GM12878 (cell line): Measurements from ENCODE around the gene SUPT4H1. TPM values are rescaled to one million over a fixed set of nuclear protein-coding genes. Genes with fewer than 3 reads are reported as not detected.
A peak's percentile ranks its signal among the peaks of the same experiment; 100 is the strongest.

Experiments
- ASH2L ChIP-seq: fragments of 300-600, 200-600 bp; sonication (generic); IDR thresholded peaks from 2 replicates; pipeline ENCODE4 v1.6.1; 2017; ENCODE audit warnings: low read depth, mild to moderate bottlenecking, borderline replicate concordance
- CBFB ChIP-seq: IDR thresholded peaks from 2 replicates; pipeline ENCODE4 v1.6.1; 2016; ENCODE audit warnings: antibody characterized with exemption, low read depth
- CBX3 ChIP-seq: fragments of 200-600 bp; sonication (generic); IDR thresholded peaks from 2 replicates; pipeline ENCODE4 v1.6.1; 2016; ENCODE audit warnings: low read depth, borderline replicate concordance
- CHD1 ChIP-seq: IDR thresholded peaks from 2 replicates; pipeline ENCODE4 v1.6.1; 2012; ENCODE audit warnings: low read depth, low read length, improper control_type of control experiment
- EP300 ChIP-seq, 2 experiments: fragments of 150-350 bp in 1 of 2; IDR thresholded peaks; 2 replicates each; pipeline ENCODE4 v1.6.1; 2011 to 2012; ENCODE audit warnings: low read depth in 2 of 2, low read length in 2 of 2, borderline replicate concordance in 1 of 2, improper control_type of control experiment in 1 of 2, inconsistent platforms in 1 of 2; ENCODE audit not compliant: control insufficient read depth in 1 of 2
- FOS ChIP-seq: IDR thresholded peaks from 3 replicates; pipeline ENCODE4 v1.6.1; 2011; ENCODE audit warnings: borderline replicate concordance; ENCODE audit not compliant: insufficient read length; ENCODE audit errors: extremely low read depth
- MEF2B ChIP-seq: fragments of 450-650 bp; IDR thresholded peaks from 2 replicates; pipeline ENCODE4 v1.6.1; 2018; ENCODE audit warnings: mild to moderate bottlenecking, moderate library complexity; ENCODE audit not compliant: partially characterized antibody, poor library complexity, severe bottlenecking
- MXI1 ChIP-seq: fragments of 150-350 bp; IDR thresholded peaks from 2 replicates; pipeline ENCODE4 v1.6.1; 2011; ENCODE audit warnings: low read depth, mild to moderate bottlenecking, inconsistent platforms, low read length, improper control_type of control experiment
- PAX5 ChIP-seq: IDR thresholded peaks from 2 replicates; pipeline ENCODE4 v1.6.1; 2011; ENCODE audit warnings: low read depth, low read length, borderline replicate concordance
- POLR2A ChIP-seq: IDR thresholded peaks from 2 replicates; pipeline ENCODE4 v1.6.1; 2011; ENCODE audit warnings: low read depth, mild to moderate bottlenecking, low read length
- RCOR1 ChIP-seq: conservative IDR thresholded peaks from 2 replicates; pipeline ENCODE4 v1.6.1; 2012; ENCODE audit warnings: low read depth, low read length, improper control_type of control experiment
- TAF1 ChIP-seq: IDR thresholded peaks from 2 replicates; pipeline ENCODE4 v1.6.1; 2011; ENCODE audit warnings: mild to moderate bottlenecking, low read depth, low read length, borderline replicate concordance
- polyA plus RNA-seq, 11 experiments: library from polyadenylated mRNA; depleted of rRNA in 4 of 11; unstranded in 6 of 11; stranded (reverse) in 5 of 11; fragments of >200 nt; fragmentation: Nextera tagmentation in 4 of 11; fragmentation: Illumina TruSeq in 1 of 11; extraction: Ambion mirVana in 4 of 11; extraction: Trizol in 1 of 11; gene quantifications; 1 replicate in 1 of 11; 2 replicates in 10 of 11; pipeline versions ENCODE4 v1.2.1 to v1.2.3, GENCODE V29; 2011 to 2016; ENCODE audit warnings: inconsistent platforms in 2 of 11, missing spikeins in 2 of 11, low read depth in 1 of 11
- total RNA-seq, 4 experiments: library from RNA; depleted of rRNA in 3 of 4; stranded (reverse); fragments of >200 nt in 3 of 4; fragmentation: Illumina TruSeq in 1 of 4; extraction: Trizol in 1 of 4; gene quantifications; 2 replicates each; pipeline versions ENCODE4 v1.2.1 to v1.2.3, GENCODE V29; 2013 to 2021
- TF ChIP-seq, protein P1 (sequence below): IDR thresholded peaks from 2 replicates; pipeline ENCODE4 v1.6.1; 2011; ENCODE audit warnings: borderline replicate concordance, low read depth, mild to moderate bottlenecking, moderate library complexity, mixed read lengths, low read length; ENCODE audit not compliant: insufficient read depth; ENCODE audit errors: extremely low read length
- TF ChIP-seq, protein P2 (sequence below): fragments of 450-650 bp; formaldehyde crosslinking; IDR thresholded peaks from 2 replicates; pipeline ENCODE4 v1.4.0; 2022; ENCODE audit warnings: mild to moderate bottlenecking, moderate library complexity
- TF ChIP-seq, protein P3 (sequence below): IDR thresholded peaks from 2 replicates; pipeline ENCODE4 v1.6.1; 2012; ENCODE audit warnings: low read depth, low read length, improper control_type of control experiment
- TF ChIP-seq, protein P4 (sequence below): IDR thresholded peaks from 2 replicates; pipeline ENCODE4 v1.6.1; 2011; ENCODE audit warnings: low read depth, low read length, improper control_type of control experiment, borderline replicate concordance
- TF ChIP-seq, protein P5 (sequence below): fragments of 450-650 bp; IDR thresholded peaks from 2 replicates; pipeline ENCODE4 v1.6.1; 2017; ENCODE audit warnings: mild to moderate bottlenecking, moderate library complexity

Gene SUPT4H1
- total and polyA plus RNA-seq, 10 of the 15 experiments (the other 5 are each of a cell fraction or from before 2014, with no cell fraction given), result 83.8 to 293 (median 128) TPM

DNA sequence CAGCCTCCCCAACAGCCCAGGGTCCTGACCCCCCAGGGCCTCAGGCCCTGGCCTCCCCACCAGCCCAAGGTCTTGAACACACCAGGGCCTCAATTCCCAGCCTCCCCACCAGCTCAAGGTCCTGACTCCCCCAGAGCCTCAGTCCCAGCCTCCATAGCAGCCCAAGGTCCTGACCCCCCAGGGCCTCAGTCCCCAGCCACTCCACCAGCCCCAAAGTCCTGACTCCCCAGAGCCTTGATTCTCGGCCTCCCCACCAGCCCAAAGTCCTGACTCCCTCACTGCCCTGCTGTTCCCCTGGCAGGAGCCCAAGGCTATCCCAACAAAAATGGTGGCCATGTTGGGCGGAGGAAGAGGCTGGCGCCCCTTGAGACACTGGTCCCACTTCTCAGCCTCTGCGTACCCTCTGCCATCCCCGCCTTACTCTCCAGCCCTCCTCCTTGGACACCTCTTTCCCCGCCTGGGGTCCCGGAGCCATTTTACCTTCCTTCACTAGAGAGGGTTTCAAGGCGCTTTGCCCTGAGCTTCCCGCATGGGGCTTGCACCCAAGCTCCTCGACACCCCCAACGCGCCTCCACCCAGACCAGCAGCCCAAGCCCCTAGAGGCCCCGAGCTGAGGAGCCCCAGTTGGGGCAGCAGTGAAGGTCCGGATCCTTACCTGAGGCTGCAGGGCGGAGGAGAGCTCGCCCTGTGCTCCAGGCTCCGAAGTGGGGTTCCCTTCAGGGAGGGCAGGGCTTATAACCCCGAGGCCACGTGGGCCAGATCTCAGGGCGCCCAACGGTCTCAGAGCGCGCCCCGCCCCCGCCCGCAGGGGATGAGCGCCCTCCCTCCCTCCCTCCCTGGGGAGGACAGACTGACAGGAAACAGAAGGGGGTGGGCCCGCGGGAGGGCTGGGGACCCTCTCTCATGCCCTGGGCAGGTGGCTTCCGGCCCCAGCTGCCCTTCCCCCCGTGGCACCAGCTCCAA, 19.9 kb downstream of the SUPT4H1 start (continued):
- TF ChIP-seq RCOR1 (peak; percentile 85; the same call in 1 of the 2 replicates), PAX5 (peak; percentile 85), POLR2A (no peak), ASH2L (no peak), EP300 (IDR thresholded peaks at IDR 0.05; ENCODE audit: borderline replicate concordance in 1 of 2, control insufficient read depth in 1 of 2, low read depth in 2 of 2, low read length in 2 of 2) (0 out of 4 replicates have a peak, but pooled peaks of 1 of the 2 experiments have one; percentile 28), CBFB (peak; percentile 100), TAF1 (peak; percentile 100), MEF2B (peak; percentile 94), FOS (no peak), MXI1 (peak; percentile 76), CBX3 (no peak), CHD1 (peak; percentile 91)
- TF ChIP-seq, protein P1, sequence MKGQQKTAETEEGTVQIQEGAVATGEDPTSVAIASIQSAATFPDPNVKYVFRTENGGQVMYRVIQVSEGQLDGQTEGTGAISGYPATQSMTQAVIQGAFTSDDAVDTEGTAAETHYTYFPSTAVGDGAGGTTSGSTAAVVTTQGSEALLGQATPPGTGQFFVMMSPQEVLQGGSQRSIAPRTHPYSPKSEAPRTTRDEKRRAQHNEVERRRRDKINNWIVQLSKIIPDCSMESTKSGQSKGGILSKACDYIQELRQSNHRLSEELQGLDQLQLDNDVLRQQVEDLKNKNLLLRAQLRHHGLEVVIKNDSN, result no peak
- TF ChIP-seq, protein P2, sequence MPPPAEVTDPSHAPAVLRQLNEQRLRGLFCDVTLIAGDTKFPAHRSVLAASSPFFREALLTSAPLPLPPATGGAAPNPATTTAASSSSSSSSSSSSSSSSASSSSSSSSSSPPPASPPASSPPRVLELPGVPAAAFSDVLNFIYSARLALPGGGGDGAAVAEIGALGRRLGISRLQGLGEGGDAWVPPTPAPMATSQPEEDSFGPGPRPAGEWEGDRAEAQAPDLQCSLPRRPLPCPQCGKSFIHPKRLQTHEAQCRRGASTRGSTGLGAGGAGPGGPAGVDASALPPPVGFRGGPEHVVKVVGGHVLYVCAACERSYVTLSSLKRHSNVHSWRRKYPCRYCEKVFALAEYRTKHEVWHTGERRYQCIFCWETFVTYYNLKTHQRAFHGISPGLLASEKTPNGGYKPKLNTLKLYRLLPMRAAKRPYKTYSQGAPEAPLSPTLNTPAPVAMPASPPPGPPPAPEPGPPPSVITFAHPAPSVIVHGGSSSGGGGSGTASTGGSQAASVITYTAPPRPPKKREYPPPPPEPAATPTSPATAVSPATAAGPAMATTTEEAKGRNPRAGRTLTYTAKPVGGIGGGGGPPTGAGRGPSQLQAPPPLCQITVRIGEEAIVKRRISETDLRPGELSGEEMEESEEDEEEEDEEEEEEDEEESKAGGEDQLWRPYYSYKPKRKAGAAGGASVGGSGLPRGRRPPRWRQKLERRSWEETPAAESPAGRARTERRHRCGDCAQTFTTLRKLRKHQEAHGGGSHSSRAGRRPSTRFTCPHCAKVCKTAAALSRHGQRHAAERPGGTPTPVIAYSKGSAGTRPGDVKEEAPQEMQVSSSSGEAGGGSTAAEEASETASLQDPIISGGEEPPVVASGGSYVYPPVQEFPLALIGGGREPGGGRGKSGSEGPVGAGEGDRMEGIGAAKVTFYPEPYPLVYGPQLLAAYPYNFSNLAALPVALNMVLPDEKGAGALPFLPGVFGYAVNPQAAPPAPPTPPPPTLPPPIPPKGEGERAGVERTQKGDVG (CRISPR knock-in tag), result peak; percentile 80; the same call in 1 of the 2 replicates
- TF ChIP-seq, protein P3, sequence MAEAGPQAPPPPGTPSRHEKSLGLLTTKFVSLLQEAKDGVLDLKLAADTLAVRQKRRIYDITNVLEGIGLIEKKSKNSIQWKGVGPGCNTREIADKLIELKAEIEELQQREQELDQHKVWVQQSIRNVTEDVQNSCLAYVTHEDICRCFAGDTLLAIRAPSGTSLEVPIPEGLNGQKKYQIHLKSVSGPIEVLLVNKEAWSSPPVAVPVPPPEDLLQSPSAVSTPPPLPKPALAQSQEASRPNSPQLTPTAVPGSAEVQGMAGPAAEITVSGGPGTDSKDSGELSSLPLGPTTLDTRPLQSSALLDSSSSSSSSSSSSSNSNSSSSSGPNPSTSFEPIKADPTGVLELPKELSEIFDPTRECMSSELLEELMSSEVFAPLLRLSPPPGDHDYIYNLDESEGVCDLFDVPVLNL, result no peak
- TF ChIP-seq, protein P4, sequence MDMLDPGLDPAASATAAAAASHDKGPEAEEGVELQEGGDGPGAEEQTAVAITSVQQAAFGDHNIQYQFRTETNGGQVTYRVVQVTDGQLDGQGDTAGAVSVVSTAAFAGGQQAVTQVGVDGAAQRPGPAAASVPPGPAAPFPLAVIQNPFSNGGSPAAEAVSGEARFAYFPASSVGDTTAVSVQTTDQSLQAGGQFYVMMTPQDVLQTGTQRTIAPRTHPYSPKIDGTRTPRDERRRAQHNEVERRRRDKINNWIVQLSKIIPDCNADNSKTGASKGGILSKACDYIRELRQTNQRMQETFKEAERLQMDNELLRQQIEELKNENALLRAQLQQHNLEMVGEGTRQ, result peak; percentile 92
- TF ChIP-seq, protein P5, sequence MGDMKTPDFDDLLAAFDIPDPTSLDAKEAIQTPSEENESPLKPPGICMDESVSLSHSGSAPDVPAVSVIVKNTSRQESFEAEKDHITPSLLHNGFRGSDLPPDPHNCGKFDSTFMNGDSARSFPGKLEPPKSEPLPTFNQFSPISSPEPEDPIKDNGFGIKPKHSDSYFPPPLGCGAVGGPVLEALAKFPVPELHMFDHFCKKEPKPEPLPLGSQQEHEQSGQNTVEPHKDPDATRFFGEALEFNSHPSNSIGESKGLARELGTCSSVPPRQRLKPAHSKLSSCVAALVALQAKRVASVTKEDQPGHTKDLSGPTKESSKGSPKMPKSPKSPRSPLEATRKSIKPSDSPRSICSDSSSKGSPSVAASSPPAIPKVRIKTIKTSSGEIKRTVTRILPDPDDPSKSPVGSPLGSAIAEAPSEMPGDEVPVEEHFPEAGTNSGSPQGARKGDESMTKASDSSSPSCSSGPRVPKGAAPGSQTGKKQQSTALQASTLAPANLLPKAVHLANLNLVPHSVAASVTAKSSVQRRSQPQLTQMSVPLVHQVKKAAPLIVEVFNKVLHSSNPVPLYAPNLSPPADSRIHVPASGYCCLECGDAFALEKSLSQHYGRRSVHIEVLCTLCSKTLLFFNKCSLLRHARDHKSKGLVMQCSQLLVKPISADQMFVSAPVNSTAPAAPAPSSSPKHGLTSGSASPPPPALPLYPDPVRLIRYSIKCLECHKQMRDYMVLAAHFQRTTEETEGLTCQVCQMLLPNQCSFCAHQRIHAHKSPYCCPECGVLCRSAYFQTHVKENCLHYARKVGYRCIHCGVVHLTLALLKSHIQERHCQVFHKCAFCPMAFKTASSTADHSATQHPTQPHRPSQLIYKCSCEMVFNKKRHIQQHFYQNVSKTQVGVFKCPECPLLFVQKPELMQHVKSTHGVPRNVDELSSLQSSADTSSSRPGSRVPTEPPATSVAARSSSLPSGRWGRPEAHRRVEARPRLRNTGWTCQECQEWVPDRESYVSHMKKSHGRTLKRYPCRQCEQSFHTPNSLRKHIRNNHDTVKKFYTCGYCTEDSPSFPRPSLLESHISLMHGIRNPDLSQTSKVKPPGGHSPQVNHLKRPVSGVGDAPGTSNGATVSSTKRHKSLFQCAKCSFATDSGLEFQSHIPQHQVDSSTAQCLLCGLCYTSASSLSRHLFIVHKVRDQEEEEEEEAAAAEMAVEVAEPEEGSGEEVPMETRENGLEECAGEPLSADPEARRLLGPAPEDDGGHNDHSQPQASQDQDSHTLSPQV, result peak; percentile 62; the same call in 1 of the 2 replicates
